T-helper 17 cell (primary cell): ENCODE measurements around the gene DNAJC7. TPM values are rescaled to one million over a fixed set of nuclear protein-coding genes. Genes with fewer than 3 reads are reported as not detected.
"Not testable (repeated sequence)": the region's sequence is repeated elsewhere in the genome, so short reads cannot be mapped to it uniquely, and the experiment has no call there.

Experiments used
- ATAC-seq: fragments of 150-1000 bp; cut with Tn5 transposase; 2 replicates; pipeline ENCODE4 v1.10.0; 2021; ENCODE audit warnings: mild to moderate bottlenecking, moderate library complexity
- DNase-seq, 3 donors: peaks; one replicate each; pipeline versions ENCODE4 v3.0.0 to v3.0.0-alpha.2; 2020 to 2021
- H3K9me3 ChIP-seq: one replicate; pipeline ENCODE4 v1.7.0; 2013; ENCODE audit warnings: low read length, mild to moderate bottlenecking; ENCODE audit not compliant: control insufficient read depth, poor library complexity, severe bottlenecking
- H3K27ac Mint-ChIP-seq: one replicate; pipeline ENCODE4 v1.8.0; 2022; ENCODE audit warnings: mild to moderate bottlenecking, moderate library complexity, mixed read lengths
- H3K27me3 Mint-ChIP-seq: one replicate; pipeline ENCODE4 v1.8.0; 2022; ENCODE audit warnings: mixed read lengths
- H3K36me3 Mint-ChIP-seq: one replicate; pipeline ENCODE4 v1.8.0; 2022; ENCODE audit warnings: low read depth, mixed read lengths
- H3K4me1 Mint-ChIP-seq: one replicate; pipeline ENCODE4 v1.8.0; 2022; ENCODE audit warnings: mild to moderate bottlenecking, mixed read lengths
- H3K4me3 Mint-ChIP-seq: one replicate; pipeline ENCODE4 v1.8.0; 2022; ENCODE audit warnings: mild to moderate bottlenecking, moderate library complexity, mixed read lengths
- total RNA-seq, 4 donors: library from RNA in 2 of 4; stranded (reverse) in 2 of 4; gene quantifications; one replicate each; pipeline ENCODE4 v1.2.3 and lab custom pipeline; 2022 to 2026

Gene DNAJC7
- total RNA-seq, 2 donors from 2014 or later = 113 to 124 TPM

DNA sequence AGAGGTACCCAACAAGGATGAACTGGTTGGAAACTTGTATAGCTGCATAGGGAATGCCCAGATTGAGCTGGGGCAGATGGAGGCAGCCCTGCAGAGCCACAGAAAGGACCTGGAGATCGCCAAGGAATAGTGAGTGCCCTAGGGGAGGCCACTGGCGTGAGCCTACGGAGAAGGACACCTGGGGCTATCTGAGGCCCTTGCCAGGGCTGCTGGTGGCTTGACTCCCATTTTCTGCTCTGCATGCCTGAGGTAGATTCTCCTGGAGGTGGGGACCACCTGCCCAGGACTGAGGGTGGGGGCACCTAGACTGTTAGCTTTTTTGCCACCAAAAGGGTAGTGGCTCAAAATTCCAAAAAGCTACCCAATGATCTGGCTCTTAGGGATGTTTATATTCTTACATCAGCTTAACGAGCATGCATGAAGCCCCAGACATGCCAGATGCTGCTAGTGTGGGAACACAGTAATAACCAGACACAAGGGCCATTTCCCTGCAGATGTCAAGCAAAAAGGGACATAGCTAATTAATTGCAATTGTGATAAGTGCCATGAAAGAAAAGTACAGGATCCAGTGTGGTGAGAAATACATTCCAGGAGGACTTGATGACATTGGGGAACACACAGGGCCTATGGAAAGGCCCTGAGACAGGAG lies 78.1 kb downstream of the DNAJC7 start:
- Mint-ChIP-seq H3K27ac (peak overlapping the region; percentile 81), H3K27me3 (peaks cover 19% of the 10 kb centered on the region), H3K4me1 (peaks cover 3% of the 10 kb centered on the region), H3K36me3 (peaks cover 6% of the 10 kb centered on the region), H3K4me3 (peak overlapping the region; percentile 50)
- peak; percentile 18 for ATAC-seq
- no peak for DNase-seq
- no peaks in the 10 kb centered on the region for H3K9me3 ChIP-seq

- ATAC-seq = no peak
- H3K27me3 Mint-ChIP-seq = peaks cover 19% of the 10 kb centered on the region
- DNase-seq = no peak
- H3K4me3 Mint-ChIP-seq = no peak overlapping the region
- peaks cover 6% of the 10 kb centered on the region for H3K36me3 Mint-ChIP-seq
- peak overlapping the region; percentile 81 for H3K27ac Mint-ChIP-seq
- H3K4me1 Mint-ChIP-seq = peaks cover 3% of the 10 kb centered on the region
- H3K9me3 ChIP-seq = no peaks in the 10 kb centered on the region
These were observed 79.0 kb downstream of the DNAJC7 start for GRCh38 chr17:41937970-41938954.

DNA sequence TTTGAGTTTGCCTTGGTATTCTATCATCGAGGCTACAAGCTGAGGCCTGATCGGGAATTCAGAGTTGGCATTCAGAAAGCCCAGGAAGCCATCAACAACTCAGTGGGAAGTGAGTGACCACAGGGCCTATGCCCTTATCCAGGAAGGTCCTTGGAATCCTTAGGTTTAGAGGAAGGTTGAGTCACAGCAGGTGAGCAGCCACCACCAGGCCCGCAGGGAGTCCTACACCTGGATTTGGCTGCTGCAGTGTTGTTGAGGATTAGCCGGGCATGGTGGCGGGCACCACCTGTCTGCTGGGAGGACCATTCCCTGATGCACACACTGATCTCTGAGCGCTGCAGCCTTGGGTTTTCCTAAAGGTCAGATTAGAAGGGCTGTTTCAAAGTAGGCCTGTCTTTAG lies 81.6 kb downstream of the DNAJC7 start:
- Mint-ChIP-seq H3K27ac (no peak overlapping the region), H3K4me3 (no peak overlapping the region), H3K27me3 (peaks cover 12% of the 10 kb centered on the region), H3K4me1 (peaks cover 8% of the 10 kb centered on the region), H3K36me3 (peaks cover 4% of the 10 kb centered on the region)
- H3K9me3 ChIP-seq = no peaks in the 10 kb centered on the region
- ATAC-seq (no peak), DNase-seq (no peak)

DNA sequence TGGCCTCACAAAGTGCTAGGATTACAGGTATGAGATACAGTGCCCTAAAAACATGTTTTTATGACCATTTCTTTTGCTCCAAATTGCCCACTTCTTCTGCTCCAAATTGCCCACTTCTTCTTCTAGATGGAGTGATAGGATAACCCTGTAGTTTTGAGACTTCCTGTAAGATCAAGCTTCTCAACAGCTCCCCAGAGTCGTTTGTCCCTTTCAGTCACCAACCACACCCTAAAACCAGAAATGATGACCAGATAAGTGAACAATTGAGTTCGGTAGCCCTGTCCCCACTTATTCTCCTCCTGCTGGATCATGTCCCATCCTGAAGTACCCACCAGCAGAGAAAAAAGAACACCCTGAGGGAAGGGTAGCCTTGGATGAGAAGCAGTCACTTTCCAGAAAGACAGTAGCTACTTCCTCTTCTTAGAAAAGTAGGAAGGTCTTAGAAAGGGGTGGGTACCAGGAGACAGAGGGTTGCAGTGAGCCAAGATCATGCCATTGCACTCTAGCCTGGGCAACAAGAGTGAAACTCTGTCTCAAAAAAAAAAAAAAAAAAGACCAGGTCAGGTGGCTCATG lies 84.3 kb downstream of the DNAJC7 start:
- Mint-ChIP-seq H3K27ac (peak overlapping the region; percentile 63), H3K4me3 (no peak overlapping the region), H3K27me3 (no peaks in the 10 kb centered on the region), H3K4me1 (peaks cover 18% of the 10 kb centered on the region), H3K36me3 (no peaks in the 10 kb centered on the region)
- DNase-seq (no peak), ATAC-seq (no peak)
- no peaks in the 10 kb centered on the region for H3K9me3 ChIP-seq

- not testable (repeated sequence) for H3K27me3 Mint-ChIP-seq, H3K4me3 Mint-ChIP-seq, DNase-seq, H3K36me3 Mint-ChIP-seq, H3K9me3 ChIP-seq, ATAC-seq
- H3K4me1 Mint-ChIP-seq = peaks cover 18% of the 10 kb centered on the region
- peak overlapping the region; percentile 98 for H3K27ac Mint-ChIP-seq
These were observed 85.5 kb downstream of the DNAJC7 start for GRCh38 chr17:41931715-41932114.

DNA sequence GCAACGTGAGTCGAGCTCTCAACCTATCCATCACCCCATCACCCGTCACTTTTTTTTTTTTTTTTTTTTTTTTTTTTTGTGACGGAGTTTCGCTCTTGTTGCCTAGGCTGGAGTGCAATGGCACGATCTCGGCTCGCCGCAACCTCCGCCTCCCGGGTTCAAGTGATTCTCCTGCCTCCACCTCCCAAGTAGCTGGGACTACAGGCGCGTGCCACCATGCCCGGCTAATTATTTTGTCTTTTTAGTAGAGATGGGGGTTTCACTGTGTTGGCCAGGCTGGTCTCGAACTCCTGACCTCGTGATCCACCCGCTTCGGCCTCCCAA lies 86.4 kb downstream of the DNAJC7 start:
- Mint-ChIP-seq H3K27ac (peak overlapping the region; percentile 98), H3K4me1 (peaks cover 18% of the 10 kb centered on the region), H3K4me3 (peak overlapping the region; percentile 98)
- H3K9me3 ChIP-seq, H3K27me3 Mint-ChIP-seq, DNase-seq, H3K36me3 Mint-ChIP-seq: not testable (repeated sequence)
- peak; percentile 69 for ATAC-seq

DNA sequence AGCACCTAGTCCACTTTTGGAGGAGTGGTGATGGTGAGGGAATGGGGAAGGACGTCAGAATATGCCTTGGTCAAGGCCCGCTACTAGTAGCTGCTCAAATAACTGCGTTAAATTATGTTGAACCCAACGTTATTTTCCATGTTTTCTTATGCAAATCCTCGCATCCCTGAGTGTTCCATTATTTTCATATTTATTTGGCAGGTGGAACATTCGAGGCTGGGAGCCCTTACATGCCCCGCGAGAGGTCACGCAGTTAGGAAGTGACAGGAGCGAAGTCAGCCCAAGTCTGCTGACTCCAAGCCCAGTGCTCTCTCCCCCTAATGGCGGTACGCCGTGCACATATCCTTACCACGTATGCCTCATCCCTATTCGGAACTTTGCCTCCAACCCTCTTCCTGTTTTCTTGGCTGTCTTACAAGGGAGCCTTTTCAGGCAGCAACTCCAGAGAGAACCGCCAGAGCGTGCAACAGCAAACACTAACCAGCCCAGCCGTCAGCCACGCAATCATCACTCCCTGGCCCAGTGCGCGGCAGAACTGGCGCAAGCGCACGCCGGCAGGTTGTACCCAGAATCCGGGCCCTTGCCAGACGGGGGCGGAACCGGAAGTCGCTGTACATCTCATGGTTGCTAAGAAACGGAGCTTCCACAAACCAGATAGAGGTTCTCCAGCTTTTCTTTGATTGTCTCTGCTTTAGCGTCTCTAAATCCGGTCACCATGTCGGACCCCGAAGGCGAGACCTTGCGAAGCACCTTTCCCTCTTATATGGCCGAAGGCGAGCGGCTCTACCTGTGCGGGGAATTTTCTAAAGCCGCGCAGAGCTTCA lies 87.0 kb downstream of the DNAJC7 start, which contains the start of gene ODAD4:
ODAD4 (plus strand) TSS at position 609 of the 824 bp plus-strand sequence; CDS start at position 716, 107 bp downstream.
- Mint-ChIP-seq H3K27me3 (no peaks in the 10 kb centered on the region), H3K4me3 (peak within 1 kb of the TSS; percentile 98), H3K4me1 (peaks cover 18% of the 10 kb centered on the region), H3K27ac (peak within 1 kb of the TSS; percentile 98), H3K36me3 (no peaks in the 10 kb centered on the region)
- DNase-seq (peak; percentile 92 to 94 (median 94)), ATAC-seq (peak; percentile 97)
- H3K9me3 ChIP-seq = no peaks in the 10 kb centered on the region

DNA sequence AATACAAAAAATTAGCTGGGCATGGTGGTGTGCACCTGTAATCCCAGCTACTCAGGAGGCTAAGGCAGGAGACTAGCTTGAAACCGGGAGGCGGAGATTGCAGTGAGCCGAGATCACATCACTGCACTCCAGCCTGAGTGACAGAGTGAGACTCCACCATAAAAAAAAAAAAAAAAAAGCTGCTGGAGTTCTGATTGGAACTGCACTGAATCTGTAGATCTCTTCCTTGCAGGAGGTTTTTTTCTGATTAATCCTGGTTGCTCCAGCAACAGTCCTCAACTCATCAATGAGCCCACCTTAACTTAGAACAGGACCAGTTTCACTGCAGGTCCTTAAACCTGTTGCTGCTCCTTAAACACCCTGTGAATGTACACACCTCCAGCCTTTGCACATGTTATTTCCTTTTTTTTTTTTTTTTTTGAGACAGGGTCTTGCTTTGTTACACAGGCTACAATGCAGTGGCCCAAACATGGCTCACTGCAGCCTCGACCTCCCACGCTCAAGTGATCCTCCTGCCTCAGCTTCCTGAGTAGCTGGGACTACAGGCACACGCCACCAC lies 88.5 kb downstream of the DNAJC7 start:
- Mint-ChIP-seq H3K27me3 (no peaks in the 10 kb centered on the region), H3K36me3 (no peaks in the 10 kb centered on the region), H3K4me3 (peak overlapping the region; percentile 98), H3K27ac (peak overlapping the region; percentile 98), H3K4me1 (peaks cover 19% of the 10 kb centered on the region)
- DNase-seq (no peak), ATAC-seq (no peak)
- no peaks in the 10 kb centered on the region for H3K9me3 ChIP-seq

Other genes starting within 250 kb of the DNAJC7 start
- gene JUP, start 230.7 kb downstream of the DNAJC7 start, total RNA-seq = 1 to 10 TPM in 1 of 2 donors, under 1 TPM in 1; 0.63 to 1.4 TPM
- 1 to 10 TPM; 1.7 to 2.0 TPM for gene P3H4, start 205.5 kb downstream of the DNAJC7 start, total RNA-seq
- gene FKBP10, start 204.4 kb downstream of the DNAJC7 start, total RNA-seq = not detected
- 10 to 100 TPM; 23.1 to 28.9 TPM for gene NT5C3B, start 181.2 kb downstream of the DNAJC7 start, total RNA-seq
- gene KLHL10, start 179.6 kb downstream of the DNAJC7 start, total RNA-seq = not detected
- 10 to 100 TPM; 17.7 to 31.6 TPM for gene KLHL11, start 152.0 kb downstream of the DNAJC7 start, total RNA-seq
- gene ACLY, start 98.5 kb downstream of the DNAJC7 start, total RNA-seq = 10 to 100 TPM; 65.5 to 73.4 TPM
- 1 to 10 TPM; 3.7 to 4.3 TPM for gene ODAD4, start 86.8 kb downstream of the DNAJC7 start, total RNA-seq
- 10 to 100 TPM; 21.0 to 23.4 TPM for gene CNP, start 50.6 kb downstream of the DNAJC7 start, total RNA-seq
- gene NKIRAS2, start 2.7 kb upstream of the DNAJC7 start, total RNA-seq = 10 to 100 TPM; 14.3 to 15.6 TPM
- gene C17orf113, start 33.2 kb upstream of the DNAJC7 start, total RNA-seq = under 1 TPM; 0.65 to 0.85 TPM
- gene ZNF385C, start 81.0 kb upstream of the DNAJC7 start, total RNA-seq = under 1 TPM; 0.16 to 0.20 TPM
- gene DHX58, start 95.3 kb upstream of the DNAJC7 start, total RNA-seq = 10 to 100 TPM; 16.9 to 24.0 TPM
- gene KAT2A, start 103.9 kb upstream of the DNAJC7 start, total RNA-seq = 10 to 100 TPM; 33.3 to 35.5 TPM
- gene HSPB9, start 105.4 kb upstream of the DNAJC7 start, total RNA-seq = not detected
- 10 to 100 TPM; 74.3 to 97.9 TPM for gene RAB5C, start 137.6 kb upstream of the DNAJC7 start, total RNA-seq
- gene KCNH4, start 163.7 kb upstream of the DNAJC7 start, total RNA-seq = under 1 TPM; 0.45 to 0.94 TPM
- gene HCRT, start 168.0 kb upstream of the DNAJC7 start, total RNA-seq = not detected
- gene GHDC, start 177.1 kb upstream of the DNAJC7 start, total RNA-seq = 10 to 100 TPM; 12.4 to 13.5 TPM